OCI-LY1 (cell line): ENCODE measurements around the gene RAPGEF5.

Source experiments
- H2AFZ ChIP-seq: fragments of 200-600 bp; sonication (generic), shearing (Covaris generic); 2 replicates; pipeline ENCODE4 v1.6.0; 2014; ENCODE audit warnings: antibody characterized with exemption, mild to moderate bottlenecking, low read length
- H3F3A ChIP-seq: fragments of 200-600 bp; sonication (generic), shearing (Covaris generic); 2 replicates; pipeline ENCODE4 v1.6.0; 2014; ENCODE audit warnings: mild to moderate bottlenecking, antibody characterized with exemption, low read length, moderate library complexity; ENCODE audit not compliant: insufficient read depth
- H3K27ac ChIP-seq: fragments of 200-600 bp; sonication (generic); 2 replicates; pipeline ENCODE4 v1.5.1; 2014; ENCODE audit warnings: low read length, mixed run types, mild to moderate bottlenecking, low read depth; ENCODE audit not compliant: poor library complexity, severe bottlenecking
- H3K27me3 ChIP-seq: fragments of 200-600 bp; sonication (generic); 2 replicates; pipeline ENCODE4 v1.6.0; 2014; ENCODE audit warnings: antibody characterized with exemption, mild to moderate bottlenecking, low read length, moderate library complexity; ENCODE audit not compliant: insufficient read depth
- H3K36me3 ChIP-seq: fragments of 200-600 bp; sonication (generic); 2 replicates; pipeline ENCODE4 v1.6.1; 2014; ENCODE audit warnings: mild to moderate bottlenecking, antibody characterized with exemption, low read length, moderate library complexity, mixed read lengths; ENCODE audit not compliant: insufficient read depth
- H3K4me1 ChIP-seq: fragments of 200-600 bp; sonication (generic); 2 replicates; pipeline ENCODE4 v1.5.1; 2014; ENCODE audit warnings: mild to moderate bottlenecking, low read length, moderate library complexity; ENCODE audit not compliant: insufficient read depth, severe bottlenecking
- H3K4me2 ChIP-seq: fragments of 200-600 bp; sonication (generic), shearing (Covaris generic); 2 replicates; pipeline ENCODE4 v1.6.1; 2014; ENCODE audit warnings: low read length
- H3K4me3 ChIP-seq: fragments of 200-600 bp; sonication (generic); 2 replicates; pipeline ENCODE4 v1.5.1; 2014; ENCODE audit warnings: low read length, low read depth, mild to moderate bottlenecking, mixed read lengths; ENCODE audit not compliant: poor library complexity, severe bottlenecking
- H3K79me2 ChIP-seq: fragments of 200-600 bp; shearing (Covaris generic); 2 replicates; pipeline ENCODE4 v1.6.1; 2016; ENCODE audit warnings: mixed run types, low read length, mixed read lengths; ENCODE audit not compliant: insufficient read depth
- H3K9ac ChIP-seq: fragments of 200-600 bp; sonication (generic), shearing (Covaris generic); 2 replicates; pipeline ENCODE4 v1.6.1; 2014; ENCODE audit warnings: mild to moderate bottlenecking, low read length, mixed read lengths
- H3K9me2 ChIP-seq: fragments of 200-600 bp; sonication (generic), shearing (Covaris generic); 2 replicates; pipeline ENCODE4 v1.6.1; 2014; ENCODE audit warnings: low read depth, mild to moderate bottlenecking, low read length, mixed read lengths
- H3K9me3 ChIP-seq: fragments of 200-600 bp; shearing (Covaris generic); 2 replicates; pipeline ENCODE4 v1.6.1; 2014; ENCODE audit warnings: low read length, mixed read lengths
- H4K20me1 ChIP-seq: fragments of 200-600 bp; sonication (generic), shearing (Covaris generic); 2 replicates; pipeline ENCODE4 v1.6.0; 2016; ENCODE audit warnings: mild to moderate bottlenecking, low read length; ENCODE audit not compliant: insufficient read depth
- CTCF ChIP-seq: fragments of 200-600 bp; sonication (generic), shearing (Covaris generic); IDR thresholded peaks from 2 replicates; pipeline ENCODE4 v1.5.1; 2017; ENCODE audit warnings: mild to moderate bottlenecking, antibody characterized with exemption, low read length, moderate library complexity, mixed read lengths
- EZH2 ChIP-seq: fragments of 200-600 bp; sonication (generic), shearing (Covaris generic); IDR thresholded peaks from 2 replicates; pipeline ENCODE4 v1.8.0; 2017; ENCODE audit warnings: borderline replicate concordance, mixed run types, mild to moderate bottlenecking, antibody characterized with exemption, low read length, moderate library complexity, mixed read lengths

Gene RAPGEF5

DNA sequence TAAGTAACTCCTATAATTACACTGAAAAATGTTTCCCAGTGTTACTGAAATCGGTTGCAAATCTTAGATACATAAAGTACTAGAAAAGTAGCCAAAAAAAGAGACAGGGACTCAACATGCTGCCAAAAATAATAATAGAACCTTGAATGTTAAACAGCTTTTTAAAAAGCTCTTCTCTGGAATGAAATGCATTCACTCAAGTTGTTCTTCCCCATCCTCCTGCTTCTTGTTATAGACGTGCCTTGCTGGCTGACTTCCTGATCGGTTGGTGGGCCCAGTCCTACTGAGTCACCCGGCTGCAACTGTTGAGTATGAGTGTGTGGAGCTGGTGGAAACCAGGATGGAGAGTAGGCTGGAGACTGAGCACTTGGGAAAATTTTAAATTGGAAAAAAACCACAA, 30.6 kb upstream of the RAPGEF5 start:
- Histone ChIP-seq H3F3A (no peaks in the 10 kb centered on the region), H3K4me2 (no peak overlapping the region), H3K27me3 (no peaks in the 10 kb centered on the region), H3K79me2 (no peaks in the 10 kb centered on the region), H3K4me3 (no peak overlapping the region), H3K9me2 (no peaks in the 10 kb centered on the region), H3K4me1 (no peaks in the 10 kb centered on the region), H2AFZ (no peak overlapping the region), H4K20me1 (no peaks in the 10 kb centered on the region), H3K27ac (no peak overlapping the region), H3K9me3 (peaks cover 6% of the 10 kb centered on the region; the same call in 1 of the 2 replicates), H3K36me3 (no peaks in the 10 kb centered on the region; the same call in 1 of the 2 replicates), H3K9ac (no peak overlapping the region)
- TF ChIP-seq EZH2 (no peak), CTCF (no peak)

DNA sequence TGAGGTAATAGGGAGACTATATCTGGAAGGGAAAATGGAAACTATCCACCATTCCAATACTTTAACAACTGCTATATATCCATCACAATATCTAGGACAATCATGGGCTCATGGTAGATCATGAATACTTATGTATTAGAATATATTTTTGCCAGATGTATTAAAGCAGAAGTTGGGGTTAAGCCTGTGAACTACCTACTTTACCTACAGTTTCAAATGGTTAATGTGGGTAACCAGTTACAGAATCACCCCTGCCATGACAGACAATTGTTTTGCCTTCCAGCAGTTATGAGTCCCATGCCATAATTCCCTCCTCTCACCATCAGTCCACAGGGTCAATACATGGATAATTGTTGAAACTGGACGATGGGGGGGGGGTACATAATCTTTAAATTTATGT, 29.9 kb upstream of the RAPGEF5 start:
- H4K20me1 ChIP-seq = no peaks in the 10 kb centered on the region
- H2AFZ ChIP-seq = no peak overlapping the region
- H3K4me1 ChIP-seq = no peaks in the 10 kb centered on the region
- no peak overlapping the region for H3K4me2 ChIP-seq
- no peaks in the 10 kb centered on the region for H3K9me2 ChIP-seq
- no peaks in the 10 kb centered on the region for H3F3A ChIP-seq
- peaks cover 6% of the 10 kb centered on the region; the same call in 1 of the 2 replicates for H3K9me3 ChIP-seq
- H3K36me3 ChIP-seq = no peaks in the 10 kb centered on the region; the same call in 1 of the 2 replicates
- TF ChIP-seq CTCF = no peak
- no peak for TF ChIP-seq EZH2
- no peaks in the 10 kb centered on the region for H3K27me3 ChIP-seq
- no peak overlapping the region for H3K27ac ChIP-seq
- H3K79me2 ChIP-seq = no peaks in the 10 kb centered on the region
- no peak overlapping the region for H3K4me3 ChIP-seq
- H3K9ac ChIP-seq = no peak overlapping the region

- Histone ChIP-seq H3K27ac (no peak overlapping the region), H4K20me1 (no peaks in the 10 kb centered on the region), H3K36me3 (no peaks in the 10 kb centered on the region; the same call in 1 of the 2 replicates), H3K9me2 (no peaks in the 10 kb centered on the region), H2AFZ (no peak overlapping the region), H3K4me2 (no peak overlapping the region), H3K4me3 (no peak overlapping the region), H3F3A (no peaks in the 10 kb centered on the region), H3K4me1 (no peaks in the 10 kb centered on the region), H3K9me3 (peaks cover 6% of the 10 kb centered on the region; the same call in 1 of the 2 replicates), H3K9ac (no peak overlapping the region), H3K79me2 (no peaks in the 10 kb centered on the region), H3K27me3 (no peaks in the 10 kb centered on the region)
- TF ChIP-seq EZH2 (no peak), CTCF (no peak)
These were observed 29.4 kb upstream of the RAPGEF5 start for GRCh38 chr7:22386206-22386858.
